IPS DF 19.7 (cell line): Measurements from ENCODE around the gene PPARG.
"Not testable (repeated sequence)": the region's sequence is repeated elsewhere in the genome, so short reads cannot be mapped to it uniquely, and the experiment has no call there.

Source experiments
- DNase-seq: peaks from one replicate; pipeline ENCODE4 v3.0.0-alpha.2; 2013; ENCODE audit warnings: low read depth, low spot score

PPARG gene

DNA sequence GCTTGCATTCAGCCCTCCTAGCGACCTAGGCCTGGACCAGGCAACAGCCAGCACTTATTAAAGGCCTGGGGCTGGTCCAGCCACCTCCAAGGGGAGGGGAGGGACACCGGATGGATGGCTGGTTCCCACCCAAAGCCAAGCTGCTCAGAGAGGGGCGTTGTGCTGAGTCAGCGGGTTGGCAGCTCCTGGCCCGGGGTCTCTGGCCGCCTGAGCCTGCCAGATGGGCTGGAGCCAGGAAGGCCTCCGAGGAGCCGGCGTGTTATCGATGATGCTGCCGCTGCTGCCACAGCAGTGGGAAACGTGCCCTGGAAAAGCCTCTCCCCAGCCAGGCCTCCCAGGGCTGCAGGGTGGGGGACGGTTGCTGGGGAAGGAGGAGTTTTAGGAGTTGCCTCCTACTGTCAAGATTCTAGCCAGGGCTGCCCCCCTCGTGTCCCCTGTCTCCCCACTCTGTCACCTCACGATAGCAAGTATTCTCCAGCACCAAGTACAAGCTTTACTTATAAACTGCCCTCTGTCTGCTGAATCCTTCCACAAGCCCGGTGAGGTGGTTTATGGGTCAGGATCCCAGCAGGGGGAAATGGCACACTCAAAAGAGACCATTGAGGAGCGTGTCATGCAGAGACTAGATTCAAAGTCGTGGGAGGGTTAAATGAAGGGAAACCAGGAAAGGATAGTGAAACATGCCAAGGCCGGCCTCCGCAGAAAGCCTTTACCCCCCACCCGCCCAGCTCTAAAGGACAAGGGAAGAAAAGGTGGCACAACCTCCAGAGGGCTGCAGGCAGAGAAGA is 152.3 kb downstream of the PPARG start:
- no peak for DNase-seq

DNA sequence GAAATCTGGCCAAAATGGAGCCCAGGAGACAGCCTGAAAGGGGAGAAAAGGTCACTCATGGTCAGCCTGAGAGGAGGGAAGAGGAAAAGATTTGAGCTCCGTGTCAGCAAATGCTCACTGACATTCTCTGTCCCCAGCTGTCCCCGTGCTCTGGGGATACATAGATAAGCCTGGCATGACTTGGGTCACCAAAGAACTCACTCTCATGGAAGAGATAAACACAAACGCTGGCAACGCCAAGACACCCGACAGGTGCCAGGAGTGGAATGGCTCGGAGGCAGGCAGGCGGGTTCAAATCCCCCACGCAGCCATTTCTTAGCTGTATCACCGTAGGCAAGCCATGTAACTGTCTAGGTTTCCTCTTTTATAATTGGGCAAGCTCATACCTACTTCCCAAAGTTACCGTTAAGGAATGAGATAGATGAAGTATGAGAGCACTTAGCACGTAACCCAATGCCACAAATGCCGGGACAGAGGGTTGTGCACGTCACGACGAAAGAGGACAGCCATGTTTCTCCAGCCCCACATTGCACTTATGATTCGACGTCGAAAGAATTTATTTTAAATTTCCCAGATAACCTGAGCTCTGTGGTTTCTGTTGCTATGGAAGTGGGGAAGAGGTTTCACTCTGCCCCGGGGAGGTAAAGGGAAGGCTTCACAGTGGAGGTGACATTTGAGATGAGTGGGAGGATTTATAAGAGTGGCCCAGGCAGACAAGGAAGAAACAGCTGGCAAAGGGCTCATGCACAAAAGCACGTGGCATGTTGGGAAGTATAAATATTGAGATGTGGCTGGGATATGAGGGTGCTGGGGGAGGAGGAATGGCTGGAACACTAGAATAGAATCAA is 154.0 kb downstream of the PPARG start:
- no peak for DNase-seq

DNA sequence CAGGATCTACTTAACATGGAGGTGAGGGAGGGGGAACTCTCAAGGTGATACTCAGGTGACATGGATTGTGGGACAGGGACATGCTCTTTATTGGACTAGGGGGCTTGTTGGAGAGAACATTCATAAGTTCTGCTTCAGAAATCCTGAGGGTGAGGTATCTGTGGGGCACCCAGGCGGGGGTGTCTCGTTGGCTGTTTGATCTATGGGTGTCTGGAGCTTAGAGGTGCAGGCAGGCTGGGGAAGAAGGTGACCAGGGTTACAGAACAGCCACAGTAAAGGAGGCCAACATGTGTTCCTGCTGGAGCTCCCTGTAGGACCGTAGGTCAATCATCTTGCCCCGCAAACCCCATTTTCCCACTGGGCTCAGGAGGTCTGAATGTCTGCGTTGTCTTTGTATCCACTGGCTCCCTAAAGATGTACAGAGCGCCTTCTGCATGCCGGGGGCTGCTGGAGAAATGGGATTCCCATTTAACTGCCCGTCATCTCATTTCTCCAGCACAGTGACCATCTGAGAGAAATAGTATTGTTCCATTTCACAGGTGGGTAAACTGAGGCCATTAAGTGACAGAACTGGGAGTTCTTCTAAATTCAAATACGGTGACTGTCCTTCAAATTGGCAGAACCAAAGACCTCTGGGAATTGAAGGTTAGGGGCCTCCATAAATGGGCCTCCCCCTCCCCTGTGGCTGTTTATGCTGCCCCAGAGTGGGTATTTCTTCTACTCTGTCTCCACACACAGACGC is 155.1 kb downstream of the PPARG start:
- no peak for DNase-seq

DNA sequence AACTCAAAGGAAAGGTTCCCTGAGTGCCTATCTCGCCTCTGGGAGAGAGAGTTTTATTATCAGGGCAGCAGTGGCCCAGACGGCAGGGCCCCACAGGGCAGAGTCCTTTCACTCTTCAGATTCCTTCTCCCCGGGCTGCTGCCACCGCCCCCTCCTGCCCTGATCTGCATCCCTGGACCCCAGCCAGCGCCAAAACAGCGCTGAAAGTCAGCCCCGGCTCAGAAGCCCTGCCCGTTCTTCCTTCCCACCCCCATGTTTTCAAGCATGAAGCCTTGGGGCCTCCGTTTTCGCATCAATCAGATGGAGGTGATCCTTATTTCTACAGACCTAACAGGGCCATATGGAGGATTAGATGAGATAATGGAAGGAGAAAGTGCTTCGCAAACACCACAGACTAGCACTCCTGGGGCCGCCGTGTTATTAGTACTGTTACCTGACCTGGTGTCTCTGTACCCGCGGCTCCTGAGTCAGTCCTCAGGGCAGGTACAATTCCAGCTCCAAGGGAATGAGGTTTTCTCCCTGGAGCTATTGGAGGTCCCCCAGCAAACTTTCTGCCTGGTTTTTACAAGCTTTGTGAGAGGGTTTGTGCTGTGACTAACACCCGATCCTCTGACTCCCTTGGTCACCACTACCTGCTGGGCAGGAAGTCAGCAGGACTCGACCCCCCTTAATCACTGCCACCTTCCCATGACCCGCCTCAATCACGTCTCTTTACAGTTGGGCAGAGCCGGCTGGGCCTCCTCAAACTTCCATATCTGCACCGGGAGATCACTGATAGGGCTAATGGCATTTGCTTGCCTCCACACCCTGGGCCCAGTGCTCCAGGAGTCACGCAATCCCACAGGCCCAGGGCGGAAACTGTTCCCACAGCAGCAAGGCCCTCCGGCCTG is 156.0 kb downstream of the PPARG start:
- no peak for DNase-seq

DNA sequence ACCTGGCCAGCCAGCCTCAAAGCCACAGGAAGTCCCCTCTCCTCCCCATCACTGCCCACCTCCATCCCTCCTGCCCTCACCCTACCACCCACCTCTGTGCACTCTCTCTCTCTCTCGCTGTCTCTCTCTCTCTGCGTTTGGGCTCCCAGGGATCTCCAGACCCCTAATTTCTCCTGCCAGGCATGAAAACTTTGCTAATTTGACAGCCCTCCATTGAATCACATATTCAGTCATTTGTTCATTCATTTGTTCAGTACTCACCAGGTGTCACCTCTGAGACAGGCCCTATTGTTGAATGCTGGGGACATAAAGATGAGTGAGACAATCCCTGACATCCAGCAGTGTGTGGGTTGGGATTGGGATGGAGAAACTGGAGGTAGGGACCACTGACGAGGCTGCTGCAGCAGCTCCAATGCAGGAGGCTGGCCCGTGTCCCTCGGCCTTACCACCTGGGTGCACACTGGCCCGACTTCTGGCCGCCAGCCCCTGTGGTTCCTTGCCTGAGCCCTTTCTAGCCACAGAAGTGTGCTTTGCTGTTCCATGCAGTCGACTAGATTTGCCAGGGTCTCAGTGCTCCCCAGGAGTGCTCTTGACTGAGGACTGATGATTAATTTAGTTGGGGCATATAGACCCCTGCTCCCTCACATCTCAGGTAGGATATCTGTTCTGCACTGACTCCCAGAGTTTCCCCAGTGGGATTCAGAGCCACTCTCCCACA is 156.8 kb downstream of the PPARG start:
- DNase-seq = no peak

DNA sequence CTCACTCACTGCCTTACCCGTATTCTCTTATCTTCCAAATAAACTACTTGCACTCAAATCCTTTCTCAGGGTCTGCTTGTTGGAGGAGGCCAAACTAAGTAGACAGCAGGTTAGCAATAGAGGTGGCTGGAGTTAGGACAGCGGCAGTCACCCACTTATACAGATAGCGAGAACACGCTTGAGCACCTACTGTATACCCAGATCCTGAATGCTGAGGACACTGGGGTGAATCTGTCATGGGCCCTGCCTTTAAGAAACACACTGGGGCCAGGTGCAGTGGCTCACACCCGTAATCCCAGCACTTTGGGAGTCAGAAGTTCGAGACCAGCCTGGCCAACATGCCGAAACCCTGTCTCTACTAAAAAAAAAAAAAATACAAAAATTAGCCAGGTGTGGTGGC is 157.4 kb downstream of the PPARG start:
- no peak for DNase-seq

DNA sequence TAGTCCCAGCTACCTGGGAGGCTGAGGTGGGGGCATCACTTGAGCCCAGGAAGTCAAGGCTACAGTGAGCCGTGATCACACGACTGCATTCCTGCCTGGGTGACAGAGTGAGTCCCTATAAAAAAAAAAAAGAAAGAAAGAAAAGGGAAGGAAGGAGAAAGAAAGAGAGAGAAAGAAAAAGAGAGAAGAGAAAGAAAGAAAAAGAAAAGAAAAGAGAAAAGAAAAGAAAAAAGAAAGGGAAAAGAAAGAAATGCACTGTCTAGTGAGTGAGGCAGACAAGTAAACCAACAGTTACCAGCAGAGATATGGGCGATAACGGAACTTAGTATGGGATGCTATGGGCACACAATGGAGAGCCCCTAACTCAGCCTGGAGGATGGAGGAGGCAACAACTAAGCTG is 158.2 kb downstream of the PPARG start:
- no peak for DNase-seq

DNA sequence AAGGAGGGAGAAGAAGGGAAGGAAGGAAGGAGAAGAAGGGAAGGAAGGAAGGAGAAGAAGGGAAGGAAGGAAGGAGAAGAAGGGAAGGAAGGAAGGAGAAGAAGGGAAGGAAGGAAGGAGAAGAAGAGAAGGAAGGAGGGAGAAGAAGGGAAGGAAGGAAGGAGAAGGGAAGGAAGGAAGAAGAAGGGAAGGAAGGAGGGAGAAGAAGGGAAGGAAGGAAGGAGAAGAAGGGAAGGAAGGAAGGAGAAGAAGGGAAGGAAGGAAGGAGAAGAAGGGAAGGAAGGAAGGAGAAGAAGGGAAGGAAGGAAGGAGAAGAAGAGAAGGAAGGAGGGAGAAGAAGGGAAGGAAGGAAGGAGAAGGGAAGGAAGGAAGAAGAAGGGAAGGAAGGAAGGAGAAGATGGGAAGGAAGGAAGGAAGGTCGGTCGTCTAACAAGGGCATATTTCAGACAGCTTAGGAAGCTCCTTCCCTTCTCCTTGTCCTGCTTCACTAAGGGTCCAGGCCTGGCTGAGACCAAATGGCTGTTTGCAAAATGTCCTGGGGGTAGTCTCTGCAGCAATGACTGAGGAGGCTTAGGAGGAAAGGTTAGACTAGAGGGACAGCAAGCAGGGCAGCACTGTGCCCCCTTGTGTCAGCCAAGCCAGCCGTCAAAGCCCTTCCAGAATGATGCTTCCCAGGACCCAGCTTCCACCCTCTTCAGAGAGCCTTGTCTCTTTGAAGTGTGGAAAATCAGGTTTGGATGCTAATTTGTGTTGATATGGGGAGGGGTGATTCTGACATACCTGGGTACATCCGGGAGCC is 159.7 kb downstream of the PPARG start:
- DNase-seq = not testable (repeated sequence)

DNA sequence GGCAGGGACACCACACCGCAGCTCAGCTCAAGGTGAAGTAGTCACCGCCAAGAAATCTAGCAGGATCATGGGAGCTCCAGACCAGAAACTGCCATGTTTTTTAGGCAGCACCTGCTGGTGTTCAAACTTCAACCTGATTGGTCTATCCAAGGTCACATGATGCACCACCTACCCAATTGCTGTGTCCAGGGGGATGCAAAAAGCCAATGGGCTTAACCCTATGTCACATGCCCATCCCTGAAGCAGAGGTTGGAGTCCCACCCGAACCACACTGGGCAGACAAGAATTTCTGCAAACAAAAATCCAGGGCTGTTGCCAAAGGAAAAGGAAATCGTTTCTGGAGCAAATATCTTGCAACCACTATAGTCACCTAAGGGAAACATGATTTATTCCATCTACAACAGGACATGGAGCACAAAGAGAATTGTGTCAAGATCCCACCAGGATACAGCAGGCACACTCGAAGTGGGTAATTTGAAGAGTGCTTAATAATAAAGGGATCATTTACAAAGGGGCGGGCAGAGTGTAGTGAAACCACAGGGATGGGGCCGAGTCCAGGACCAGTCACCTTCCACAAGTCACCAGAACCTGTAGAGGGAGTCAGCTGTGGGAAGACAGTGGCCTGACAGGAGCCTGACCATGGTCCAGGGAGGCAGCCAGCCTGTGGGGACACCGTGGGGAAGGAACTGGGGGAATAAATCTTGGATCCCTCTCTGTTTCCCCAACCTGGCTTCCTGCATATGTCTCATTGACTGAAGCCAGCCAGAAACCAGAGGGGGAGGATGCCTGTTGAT is 161.2 kb downstream of the PPARG start:
- no peak for DNase-seq

DNA sequence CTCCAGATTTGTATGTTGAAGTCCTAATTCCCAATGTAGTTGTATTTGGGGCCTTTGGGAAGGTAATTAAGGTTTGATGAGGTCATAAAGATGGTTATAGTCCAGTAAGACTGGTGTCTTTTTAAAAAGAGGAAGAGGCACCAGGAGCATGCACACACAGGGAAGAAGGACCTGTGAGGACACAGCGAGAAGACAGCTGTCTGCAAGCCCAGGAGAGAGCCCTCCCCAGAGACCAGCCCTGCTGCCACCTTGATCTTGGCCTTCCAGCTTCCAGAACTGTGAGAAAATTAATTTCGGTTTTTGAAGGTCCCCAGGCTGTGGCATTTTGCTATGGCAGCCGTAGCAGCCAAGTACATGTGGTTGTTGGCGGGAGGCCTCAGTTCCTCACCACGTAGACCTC is 162.6 kb downstream of the PPARG start:
- DNase-seq = no peak

DNA sequence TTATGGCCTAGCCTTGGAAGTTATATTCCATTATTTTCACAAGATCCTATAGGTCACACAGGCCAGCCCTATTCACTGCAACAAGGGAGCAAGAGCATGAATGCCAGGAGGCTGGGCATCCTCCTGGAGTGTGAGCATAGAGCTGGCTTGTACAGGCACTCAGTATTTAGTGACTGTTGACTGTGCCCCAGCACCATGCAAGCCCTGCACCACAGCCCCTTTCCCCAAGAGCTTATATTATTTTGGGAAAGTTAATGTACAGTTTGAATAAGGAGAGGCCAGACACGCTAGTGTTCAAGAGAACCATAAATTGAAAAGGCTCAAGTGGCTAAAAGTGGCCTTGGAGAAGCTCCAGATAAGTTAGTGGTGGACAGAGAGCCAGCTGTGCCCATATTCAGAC is 163.1 kb downstream of the PPARG start:
- no peak for DNase-seq

DNA sequence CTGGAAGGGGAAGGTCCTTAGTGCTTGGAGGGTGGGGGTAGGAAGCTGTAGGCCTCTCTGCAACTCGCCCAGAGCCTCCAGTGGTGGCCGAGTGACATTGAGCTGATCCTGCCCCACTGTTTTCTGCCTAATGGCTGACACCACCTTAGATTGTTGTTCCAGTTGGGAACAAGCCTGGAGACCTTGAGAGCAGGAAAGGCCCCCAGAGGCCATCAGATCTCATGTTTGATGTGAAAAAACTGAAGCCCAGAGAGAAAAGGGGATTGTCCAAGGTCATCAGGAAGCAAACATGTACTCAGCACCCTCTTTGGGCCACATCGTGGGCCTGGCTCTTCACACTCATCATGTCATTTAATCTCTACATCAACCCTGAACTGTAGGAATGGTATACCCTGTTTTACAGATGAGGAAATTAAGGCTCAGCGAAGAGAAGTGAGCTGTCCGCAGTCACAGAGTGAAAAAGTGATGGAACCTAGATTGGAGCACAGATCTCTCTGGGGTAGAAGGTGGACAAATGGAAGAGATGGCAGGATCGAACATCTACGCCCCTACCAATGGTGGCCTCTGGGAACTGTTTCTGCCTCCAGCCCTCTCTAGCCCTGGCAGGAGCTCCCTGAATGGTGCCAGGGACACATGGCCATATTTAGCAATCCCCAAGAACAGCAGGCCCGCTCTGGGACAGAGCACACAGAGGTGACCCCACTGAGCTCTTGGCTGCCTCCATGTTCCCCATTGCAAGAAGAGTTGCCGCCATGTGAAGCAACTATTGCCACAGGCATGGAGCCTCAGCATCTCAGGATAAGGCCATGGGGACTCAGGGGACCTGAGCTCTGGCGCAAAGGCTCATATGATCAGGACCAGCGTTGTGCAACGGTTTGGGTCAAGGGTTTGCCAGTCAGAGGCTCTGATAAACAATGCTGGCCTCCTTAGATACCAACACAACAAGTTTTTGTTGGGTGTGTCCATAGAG is 163.8 kb downstream of the PPARG start:
- no peak for DNase-seq

DNA sequence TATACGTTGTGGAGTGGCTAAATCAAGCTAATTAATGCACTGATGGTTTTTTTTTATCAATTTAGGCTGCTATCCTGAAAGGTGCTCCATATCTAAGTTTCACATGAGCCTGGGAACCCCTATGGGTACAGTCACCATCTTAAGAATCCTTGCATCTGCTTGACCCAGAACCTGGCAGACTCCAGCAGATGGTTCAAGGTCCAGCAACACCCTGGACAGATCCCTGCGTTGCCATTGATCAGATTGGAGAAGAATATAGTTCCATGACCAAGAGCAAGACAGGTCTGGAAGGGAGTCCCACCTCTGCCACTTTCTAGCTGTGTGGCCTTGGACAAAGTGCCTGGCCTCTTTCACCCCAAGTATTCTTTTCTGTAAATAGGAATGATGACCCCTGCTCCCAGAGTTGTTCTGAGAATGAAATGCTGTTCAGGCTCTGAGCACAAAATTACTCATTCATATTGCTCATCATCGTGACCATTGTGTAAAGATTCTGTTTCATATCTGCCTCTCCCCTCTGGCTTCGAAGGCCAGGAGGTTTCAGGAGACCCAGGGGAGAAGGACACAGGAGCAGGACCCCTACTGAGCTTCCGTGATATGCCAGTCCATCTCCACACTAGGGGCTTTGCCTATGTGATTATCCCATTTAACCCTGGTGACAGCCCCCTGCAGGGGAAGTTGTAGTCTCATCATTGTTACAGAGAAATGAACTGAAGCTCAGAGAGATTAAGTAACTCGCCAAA is 165.4 kb downstream of the PPARG start:
- no peak for DNase-seq

DNA sequence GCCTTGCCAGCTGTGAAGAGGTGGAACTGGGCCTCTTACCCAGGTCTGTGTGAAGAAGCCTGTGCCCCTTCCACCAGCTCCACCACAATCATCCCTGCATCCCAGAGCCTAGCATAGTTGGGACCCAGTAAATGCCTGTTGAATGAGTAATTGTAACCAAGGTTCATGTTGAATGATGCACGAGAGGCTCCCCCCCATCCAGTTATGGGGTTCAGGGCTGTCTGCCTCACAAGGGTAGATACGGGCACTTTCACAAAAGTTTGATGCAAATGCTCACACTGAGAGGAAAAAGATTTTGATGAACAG is 165.9 kb downstream of the PPARG start:
- no peak for DNase-seq

DNA sequence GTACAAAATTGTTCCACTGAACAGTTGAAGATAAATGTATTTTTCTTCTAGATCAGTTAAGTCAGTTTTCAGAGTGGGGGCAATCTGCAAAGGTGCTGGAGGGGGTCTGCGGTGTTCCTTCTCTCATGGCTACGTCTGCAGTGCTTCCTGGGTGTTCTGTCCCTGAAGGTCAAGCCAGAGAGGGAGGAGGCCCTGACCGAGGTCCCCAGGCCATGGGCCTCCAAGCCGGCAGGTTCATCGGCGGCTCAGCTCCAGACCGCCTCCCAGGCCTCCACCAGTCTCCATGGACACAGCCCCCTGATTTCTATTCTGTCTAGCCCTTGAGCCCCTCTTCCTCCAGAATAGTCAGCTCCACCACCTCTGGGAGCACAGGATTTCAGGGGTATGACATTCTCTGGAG is 166.9 kb downstream of the PPARG start:
- no peak for DNase-seq

DNA sequence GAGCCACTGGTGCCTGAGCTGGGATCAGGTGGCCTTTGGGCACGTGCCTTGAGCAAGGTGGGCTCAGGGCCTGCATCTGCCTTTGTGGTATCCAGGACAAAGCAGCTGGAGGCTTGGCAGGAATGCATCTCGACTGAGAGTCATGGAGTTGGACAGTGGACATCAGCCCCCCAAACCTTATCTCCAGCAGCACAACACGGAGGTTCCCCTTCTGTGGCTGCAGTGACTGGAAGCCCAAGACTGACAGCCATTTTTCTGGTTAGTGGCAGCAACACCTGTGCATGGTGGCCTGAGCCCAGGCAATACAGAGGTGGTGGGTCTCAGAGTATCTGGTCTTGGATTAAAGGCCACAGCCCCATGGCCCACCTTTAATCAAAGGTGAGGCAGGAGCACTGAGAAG is 167.6 kb downstream of the PPARG start:
- DNase-seq = no peak

DNA sequence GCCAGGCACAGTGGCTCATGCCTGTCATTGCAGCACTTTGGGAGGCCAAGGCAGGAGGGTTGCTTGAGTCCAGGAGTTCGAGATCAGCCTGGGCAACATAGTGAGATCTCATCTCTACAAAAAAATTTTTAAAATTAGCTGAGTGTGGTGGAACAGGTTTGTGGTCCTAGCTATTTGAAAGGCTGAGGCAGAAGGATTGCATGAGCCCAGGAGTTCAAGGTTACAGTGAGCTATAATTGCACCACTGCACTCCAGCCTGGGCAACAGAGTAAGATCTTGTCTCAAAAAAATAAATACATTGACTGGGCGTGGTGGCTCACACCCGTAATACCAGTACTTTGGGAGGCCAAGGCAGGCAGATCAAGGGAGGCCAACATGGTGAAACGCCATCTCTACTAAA is 168.5 kb downstream of the PPARG start:
- DNase-seq = not testable (repeated sequence)
